Activated CD4-positive, alpha-beta T cell treated with anti-CD3 and anti-CD28 coated beads for 4 hours (primary cell): ENCODE measurements around the gene IKBIP.
"Not testable (repeated sequence)": the region's sequence is repeated elsewhere in the genome, so short reads cannot be mapped to it uniquely, and the experiment has no call there.

Experiments
- DNase-seq, 2 donors: peaks; one replicate each; pipeline ENCODE4 v3.0.0-alpha.2; 2020

IKBIP gene

GRCh38 chr12:98635657-98636323, 8.8 kb downstream of the IKBIP start:
- DNase-seq = no peak

GRCh38 chr12:98618952-98619351, 25.6 kb downstream of the IKBIP start:
- no peak for DNase-seq

- no peak for DNase-seq
Measured at GRCh38 chr12:98612696-98613334, 31.8 kb downstream of the IKBIP start.

GRCh38 chr12:98610596-98610995, 34.0 kb downstream of the IKBIP start:
- DNase-seq = no peak

- DNase-seq = no peak
Measured at GRCh38 chr12:98606359-98606988, 38.1 kb downstream of the IKBIP start.

- DNase-seq = no peak
Measured at GRCh38 chr12:98601924-98602323, 42.7 kb downstream of the IKBIP start.

- not testable (repeated sequence) for DNase-seq
Measured at GRCh38 chr12:98597313-98597712, 47.3 kb downstream of the IKBIP start.

GRCh38 chr12:98595243-98595988, 49.2 kb downstream of the IKBIP start:
- DNase-seq = no peak

GRCh38 chr12:98594050-98594835, 50.3 kb downstream of the IKBIP start:
- DNase-seq = peak in 1 of 2 donors; percentile 26

GRCh38 chr12:98593351-98594049, 51.1 kb downstream of the IKBIP start, which contains the start of gene SLC25A3:
SLC25A3 (plus strand) TSS chr12:98593686; CDS start chr12:98593979, 293 bp downstream.
- peak; percentile 92 to 93 for DNase-seq

- DNase-seq = peak in 1 of 2 donors; percentile 3
Measured at GRCh38 chr12:98592825-98593322, 51.7 kb downstream of the IKBIP start.

GRCh38 chr12:98591209-98591608, 53.4 kb downstream of the IKBIP start:
- no peak for DNase-seq

- no peak for DNase-seq
Measured at GRCh38 chr12:98587084-98587483, 57.5 kb downstream of the IKBIP start.

- no peak for DNase-seq
Measured at GRCh38 chr12:98582093-98582492, 62.5 kb downstream of the IKBIP start.

GRCh38 chr12:98581101-98581500, 63.5 kb downstream of the IKBIP start:
- DNase-seq = no peak

- DNase-seq = no peak
Measured at GRCh38 chr12:98580695-98581094, 63.9 kb downstream of the IKBIP start.

- DNase-seq = no peak
Measured at GRCh38 chr12:98579835-98580234, 64.8 kb downstream of the IKBIP start.

GRCh38 chr12:98579347-98579746, 65.2 kb downstream of the IKBIP start:
- no peak for DNase-seq

GRCh38 chr12:98578821-98579220, 65.8 kb downstream of the IKBIP start:
- DNase-seq = no peak

- no peak for DNase-seq
Measured at GRCh38 chr12:98578392-98578791, 66.2 kb downstream of the IKBIP start.

GRCh38 chr12:98576795-98577194, 67.8 kb downstream of the IKBIP start:
- not testable (repeated sequence) for DNase-seq

GRCh38 chr12:98575013-98575412, 69.6 kb downstream of the IKBIP start:
- no peak for DNase-seq
